ENCODE data around the gene FMN1.
A peak's percentile ranks its signal among the peaks of the same experiment; 100 is the strongest.

Gene FMN1

GRCh38 chr15:33115191-33115861 lies 79.2 kb downstream of the FMN1 start:
- DNase-seq = no peak

- DNase-seq = no peak
Observed at GRCh38 chr15:33114374-33114717, 80.2 kb downstream of the FMN1 start.

- DNase-seq = no peak
Observed at GRCh38 chr15:33113666-33114373, 80.7 kb downstream of the FMN1 start.

GRCh38 chr15:33112541-33113105 lies 81.9 kb downstream of the FMN1 start:
- no peak for DNase-seq

GRCh38 chr15:33111041-33111451 lies 83.5 kb downstream of the FMN1 start:
- no peak for DNase-seq

GRCh38 chr15:33109345-33109744 lies 85.2 kb downstream of the FMN1 start:
- no peak for DNase-seq

- no peak for DNase-seq
Observed at GRCh38 chr15:33108518-33108917, 86.0 kb downstream of the FMN1 start.

GRCh38 chr15:33107950-33108349 lies 86.6 kb downstream of the FMN1 start:
- no peak for DNase-seq

DNA sequence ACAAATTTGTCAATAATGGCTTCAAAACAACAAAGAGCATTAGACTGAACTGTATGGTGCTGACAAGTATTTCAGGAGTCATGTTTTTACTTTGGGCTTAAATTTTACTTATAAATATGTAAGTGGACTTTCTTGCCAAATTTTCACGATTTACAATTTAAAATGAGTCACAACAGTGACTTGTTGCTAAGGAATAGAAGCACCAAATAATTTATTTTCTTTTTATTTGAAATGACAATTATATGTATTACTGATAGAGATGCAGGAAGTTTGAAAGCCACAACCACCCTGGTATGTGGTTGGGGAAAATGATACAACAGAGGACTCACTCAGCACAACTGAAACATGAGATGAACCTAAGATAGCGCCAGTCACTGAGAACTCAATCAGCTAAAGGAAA lies 90.3 kb downstream of the FMN1 start:
- peak; percentile 57 for DNase-seq

GRCh38 chr15:33101036-33101435 lies 93.5 kb downstream of the FMN1 start:
- DNase-seq = no peak

- no peak for DNase-seq
Observed at GRCh38 chr15:33100314-33100713, 94.2 kb downstream of the FMN1 start.

DNA sequence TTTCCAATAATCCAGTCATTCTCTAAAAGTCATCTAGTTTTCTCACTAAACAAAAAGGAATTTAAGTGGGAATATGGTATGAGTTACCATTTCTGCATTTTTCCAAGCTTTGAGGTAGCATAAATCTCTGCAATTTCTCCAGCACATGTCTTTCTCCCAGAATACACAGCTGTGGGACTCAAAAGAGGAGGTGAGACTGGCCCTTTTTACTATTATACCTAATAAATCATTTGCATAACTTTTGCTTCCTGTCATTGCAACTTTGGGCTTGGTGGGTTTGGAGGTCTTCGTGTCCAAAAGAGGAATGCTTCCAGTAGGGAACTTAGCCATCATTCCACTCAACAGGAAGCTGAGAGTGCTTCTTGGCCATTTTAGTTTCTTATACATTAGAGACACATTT lies 94.8 kb downstream of the FMN1 start:
- no peak for DNase-seq

DNA sequence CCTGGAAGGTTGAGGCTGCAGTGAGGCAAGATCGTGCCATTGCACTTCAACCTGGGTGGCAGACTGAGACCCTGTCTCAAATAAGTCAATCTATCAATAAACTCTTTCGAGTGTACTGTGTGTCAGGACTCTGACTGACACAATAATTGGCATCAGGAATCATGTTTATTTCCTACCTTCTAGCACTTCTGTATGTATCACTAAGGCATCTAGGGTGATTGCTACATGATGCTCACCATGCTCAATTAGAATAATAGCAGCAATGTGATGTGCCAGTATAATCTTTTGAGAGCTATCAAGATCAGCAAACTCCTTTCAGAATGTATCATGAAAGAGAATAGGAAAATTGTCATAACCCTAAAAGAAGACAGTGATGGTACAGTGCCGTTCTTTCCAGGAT lies 95.3 kb downstream of the FMN1 start:
- no peak for DNase-seq

DNA sequence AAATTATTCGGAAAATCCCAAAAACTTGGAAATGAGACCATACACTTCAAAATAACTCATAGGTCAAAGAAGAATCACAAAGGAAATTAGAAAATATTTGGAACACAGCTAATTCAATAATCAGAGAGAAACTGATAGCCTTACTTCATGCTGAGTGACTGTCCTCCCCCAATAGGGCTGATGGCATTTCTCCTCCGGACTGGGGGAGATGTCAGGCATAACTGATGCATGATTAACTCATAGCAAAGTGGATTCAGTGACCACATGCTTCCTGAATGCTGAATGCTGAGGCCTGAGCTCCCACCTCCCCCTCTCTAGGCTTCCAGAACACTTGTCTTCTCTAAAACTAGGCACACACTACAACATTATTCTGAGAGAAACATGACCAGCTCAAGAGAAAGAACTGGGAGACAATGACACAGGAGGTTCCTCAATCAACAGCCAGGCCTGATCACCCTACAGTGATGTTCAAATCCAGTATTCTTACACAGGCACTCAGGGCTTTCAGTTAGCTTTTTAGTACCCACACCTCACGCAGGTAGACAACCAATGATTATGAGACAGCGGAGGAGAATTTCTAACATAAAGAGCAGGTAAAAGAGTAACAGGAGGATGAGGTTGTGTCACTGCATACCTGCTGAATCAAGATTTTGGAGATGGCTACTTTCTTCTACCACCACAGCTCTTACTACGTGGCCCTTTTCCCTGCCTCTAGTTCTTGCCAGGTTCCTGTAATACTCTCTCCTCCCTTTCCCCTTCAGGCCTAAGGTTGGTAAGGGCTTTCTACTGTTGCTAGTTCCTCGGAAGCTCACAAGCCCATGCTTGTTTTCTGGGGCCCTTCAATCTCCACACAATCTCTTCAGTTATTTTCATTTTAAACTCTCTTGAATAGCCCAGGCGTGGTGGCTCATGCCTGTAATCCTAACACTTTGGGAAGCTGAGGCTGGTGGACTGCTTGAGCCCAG lies 96.1 kb downstream of the FMN1 start:
- DNase-seq = no peak

DNA sequence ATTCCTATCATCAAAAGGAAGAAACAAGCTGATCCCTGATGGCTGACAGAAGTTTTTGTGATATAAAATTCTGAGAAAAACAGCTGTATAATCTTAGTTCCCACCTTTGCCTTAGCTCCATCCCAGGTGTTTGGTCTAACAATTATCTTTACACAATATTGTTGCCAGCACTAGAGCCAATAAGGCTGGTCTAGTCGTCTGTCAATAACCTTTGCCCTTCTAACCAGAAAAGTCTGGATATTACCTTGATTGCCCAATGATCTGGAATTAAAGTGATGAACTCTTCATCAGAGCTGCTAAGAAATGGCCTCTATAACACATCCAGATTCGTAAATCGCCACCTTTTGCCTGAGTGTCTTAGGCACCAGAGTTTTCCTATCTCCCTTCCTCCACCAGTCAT lies 98.4 kb downstream of the FMN1 start:
- no peak for DNase-seq

- DNase-seq = no peak
Observed at GRCh38 chr15:33095641-33096040, 98.9 kb downstream of the FMN1 start.

- DNase-seq = no peak
Observed at GRCh38 chr15:33094336-33094735, 100.2 kb downstream of the FMN1 start.

- DNase-seq = no peak
Observed at GRCh38 chr15:33093222-33093621, 101.3 kb downstream of the FMN1 start.

GRCh38 chr15:33091983-33092693 lies 102.4 kb downstream of the FMN1 start:
- no peak for DNase-seq

DNA sequence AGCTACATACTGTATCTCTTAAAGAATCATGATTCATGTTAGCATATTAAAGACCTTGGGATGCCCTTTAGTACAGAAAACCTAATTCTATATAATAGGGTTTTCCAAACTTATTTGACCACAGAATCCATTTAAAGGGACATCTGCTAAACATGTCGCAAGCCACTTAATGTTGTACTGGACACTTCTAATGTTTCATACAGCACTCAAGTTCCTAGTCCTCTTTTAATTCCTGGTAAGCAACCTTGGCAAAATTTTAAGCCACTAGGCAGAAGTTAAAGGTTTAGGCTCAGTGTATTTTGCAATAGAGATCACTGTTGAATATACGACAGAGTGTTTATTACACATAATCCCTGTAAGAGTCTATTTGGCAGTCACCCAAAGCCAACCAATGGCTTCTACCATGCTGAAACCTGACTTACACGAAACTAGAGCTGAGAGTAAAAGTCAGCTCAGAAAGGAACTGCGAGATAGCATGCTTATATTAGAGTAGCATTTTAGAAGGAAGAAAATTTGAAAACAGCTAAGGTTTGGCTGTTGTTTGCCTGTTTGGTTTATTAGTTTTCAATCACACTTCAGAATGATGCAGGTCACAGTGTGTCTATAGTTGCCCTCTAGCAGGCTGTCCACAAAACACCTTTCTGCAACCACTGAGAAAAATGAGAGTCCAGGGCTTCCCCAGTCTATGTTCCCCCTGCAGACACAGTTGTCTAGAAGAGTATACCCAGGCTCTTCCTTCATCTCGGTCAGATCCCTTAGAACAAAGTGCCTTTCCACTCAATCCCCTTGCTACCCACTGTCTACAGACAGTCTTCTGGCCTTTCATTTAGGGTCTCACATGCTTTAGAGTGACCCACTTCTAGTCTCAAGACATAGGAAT lies 104.4 kb downstream of the FMN1 start:
- no peak for DNase-seq

- no peak for DNase-seq
Observed at GRCh38 chr15:33089165-33089877, 105.2 kb downstream of the FMN1 start.
